Loucy (cell line): ENCODE measurements around the gene SMC1B.

ENCODE experiments used
- CTCF ChIP-seq: fragments of 200-600 bp; sonication (generic); conservative IDR thresholded peaks from 2 replicates; pipeline ENCODE4 v1.5.1; 2014; ENCODE audit warnings: mild to moderate bottlenecking, antibody characterized with exemption, low read length
- EZH2phosphoT487 ChIP-seq: fragments of 200-600 bp; IDR thresholded peaks from 2 replicates; pipeline ENCODE4 v1.6.1; 2018; ENCODE audit warnings: antibody characterized with exemption, mild to moderate bottlenecking, moderate library complexity, borderline replicate concordance

GRCh38 chr22:45295492-45295891 lies 117.9 kb downstream of the SMC1B start:
- TF ChIP-seq CTCF (no peak), EZH2phosphoT487 (no peak)
